Fibroblast of the aortic adventitia (primary cell): ENCODE results near the gene CAPN2. TPM values are rescaled to one million over a fixed set of nuclear protein-coding genes. Genes with fewer than 3 reads are reported as not detected.

Experiments used
- DNase-seq: peaks from one replicate; pipeline ENCODE4 v3.0.0-alpha.2; 2010; ENCODE audit warnings: low read depth
- H3K4me3 ChIP-seq: 2 replicates; pipeline ENCODE4 v1.5.1; 2011; ENCODE audit warnings: low read depth, mild to moderate bottlenecking, control low read depth, low read length, moderate library complexity
- CTCF ChIP-seq: IDR thresholded peaks from 2 replicates; pipeline ENCODE4 v1.5.1; 2011; ENCODE audit warnings: mild to moderate bottlenecking, low read length, control low read depth, inconsistent platforms; ENCODE audit not compliant: insufficient read depth
- total RNA-seq: library from RNA; depleted of rRNA; stranded (reverse); fragments of >200 nt; gene quantifications from 2 replicates; pipeline ENCODE4 v1.2.3, GENCODE V29; 2012; ENCODE audit warnings: low replicate concordance

The CAPN2 gene
- total RNA-seq, 1 donor: 481 TPM

- no peak overlapping the region for H3K4me3 ChIP-seq
- no peak for DNase-seq
- no peak for TF ChIP-seq CTCF
These were observed 68.0 kb downstream of the CAPN2 start for GRCh38 chr1:223780318-223780717.

GRCh38 chr1:223780949-223781348, 68.6 kb downstream of the CAPN2 start:
- no peak for DNase-seq

GRCh38 chr1:223783676-223784075, 71.3 kb downstream of the CAPN2 start:
- TF ChIP-seq CTCF: no peak
- DNase-seq: no peak
- H3K4me3 ChIP-seq: no peak overlapping the region

More at GRCh38 chr1:223780949-223781348, 68.6 kb downstream of the CAPN2 start:
- H3K4me3 ChIP-seq: no peak overlapping the region
- TF ChIP-seq CTCF: no peak

- H3K4me3 ChIP-seq: no peak overlapping the region
- TF ChIP-seq CTCF: no peak
- DNase-seq: no peak
These were observed 72.2 kb downstream of the CAPN2 start for GRCh38 chr1:223784541-223784940.

GRCh38 chr1:223785808-223786207, 73.5 kb downstream of the CAPN2 start:
- no peak for TF ChIP-seq CTCF
- H3K4me3 ChIP-seq: no peak overlapping the region
- DNase-seq: no peak

- no peak overlapping the region for H3K4me3 ChIP-seq
- no peak for DNase-seq
- TF ChIP-seq CTCF: no peak
These were observed 76.5 kb downstream of the CAPN2 start for GRCh38 chr1:223788746-223789415.

GRCh38 chr1:223792046-223792445, 79.7 kb downstream of the CAPN2 start:
- TF ChIP-seq CTCF: no peak
- no peak overlapping the region for H3K4me3 ChIP-seq
- DNase-seq: no peak
